ENCODE data around the gene TRHDE.
"Not testable (repeated sequence)": the region's sequence is repeated elsewhere in the genome, so short reads cannot be mapped to it uniquely, and the experiment has no call there.

TRHDE gene

GRCh38 chr12:72520044-72520678, 248.0 kb downstream of the TRHDE start:
- DNase-seq (ENCODE audit: low spot score) = not testable (repeated sequence)

GRCh38 chr12:72521326-72521725, 249.2 kb downstream of the TRHDE start:
- DNase-seq (ENCODE audit: low spot score) = no peak

- DNase-seq (ENCODE audit: low spot score) = no peak
Observed at GRCh38 chr12:72522411-72522810, 250.2 kb downstream of the TRHDE start.

GRCh38 chr12:72523754-72524153, 251.6 kb downstream of the TRHDE start:
- DNase-seq (ENCODE audit: low spot score) = no peak

GRCh38 chr12:72535212-72535990, 263.2 kb downstream of the TRHDE start:
- DNase-seq (ENCODE audit: low spot score) = no peak

- DNase-seq (ENCODE audit: low spot score) = no peak
Observed at GRCh38 chr12:72540811-72541210, 268.6 kb downstream of the TRHDE start.

GRCh38 chr12:72543777-72544467, 271.8 kb downstream of the TRHDE start:
- DNase-seq (ENCODE audit: low spot score) = no peak

GRCh38 chr12:72546106-72546505, 273.9 kb downstream of the TRHDE start:
- no peak for DNase-seq (ENCODE audit: low spot score)

GRCh38 chr12:72547573-72547972, 275.4 kb downstream of the TRHDE start:
- DNase-seq (ENCODE audit: low spot score) = no peak

- DNase-seq (ENCODE audit: low spot score) = no peak
Observed at GRCh38 chr12:72549184-72549583, 277.0 kb downstream of the TRHDE start.

GRCh38 chr12:72560003-72560769, 288.0 kb downstream of the TRHDE start:
- no peak for DNase-seq (ENCODE audit: low spot score)

- DNase-seq (ENCODE audit: low spot score) = no peak
Observed at GRCh38 chr12:72570601-72571000, 298.4 kb downstream of the TRHDE start.

GRCh38 chr12:72574138-72574537, 302.0 kb downstream of the TRHDE start:
- no peak for DNase-seq (ENCODE audit: low spot score)

GRCh38 chr12:72578327-72578726, 306.2 kb downstream of the TRHDE start:
- no peak for DNase-seq (ENCODE audit: low spot score)

GRCh38 chr12:72586456-72586855, 314.3 kb downstream of the TRHDE start:
- DNase-seq (ENCODE audit: low spot score) = no peak

GRCh38 chr12:72602581-72602980, 330.4 kb downstream of the TRHDE start:
- no peak for DNase-seq (ENCODE audit: low spot score)

- DNase-seq (ENCODE audit: low spot score) = no peak
Observed at GRCh38 chr12:72605975-72606374, 333.8 kb downstream of the TRHDE start.

- DNase-seq (ENCODE audit: low spot score) = no peak
Observed at GRCh38 chr12:72610342-72610741, 338.2 kb downstream of the TRHDE start.

GRCh38 chr12:72610854-72611358, 338.7 kb downstream of the TRHDE start:
- no peak for DNase-seq (ENCODE audit: low spot score)

GRCh38 chr12:72612171-72612570, 340.0 kb downstream of the TRHDE start:
- DNase-seq (ENCODE audit: low spot score) = no peak

GRCh38 chr12:72618764-72619163, 346.6 kb downstream of the TRHDE start:
- DNase-seq (ENCODE audit: low spot score) = no peak

GRCh38 chr12:72622556-72622955, 350.4 kb downstream of the TRHDE start:
- no peak for DNase-seq (ENCODE audit: low spot score)

Measured in HuH-7.5 (cell line).